ENCODE results near the gene SAMSN1.

SAMSN1 gene

DNA sequence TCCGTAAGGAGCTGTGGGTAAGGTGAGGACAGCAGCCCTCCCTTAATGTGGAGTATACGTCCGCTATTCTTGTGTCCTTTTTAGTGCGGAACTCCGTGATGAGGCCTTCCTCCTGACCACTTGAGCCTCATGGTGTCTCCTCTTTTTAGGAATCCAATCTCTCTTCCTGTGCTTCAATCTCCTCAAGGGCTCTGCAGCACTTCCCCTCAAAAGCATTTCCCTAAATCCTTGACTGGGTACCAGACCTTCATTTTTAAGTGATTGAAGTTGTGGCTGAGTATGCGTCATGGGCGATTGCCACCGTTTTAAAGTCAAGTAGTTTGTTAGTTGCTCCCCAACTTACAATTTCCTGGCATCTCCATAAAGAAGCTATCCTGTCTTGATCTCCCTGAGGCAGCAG, 62.8 kb downstream of the SAMSN1 start:
- no peak for DNase-seq

DNA sequence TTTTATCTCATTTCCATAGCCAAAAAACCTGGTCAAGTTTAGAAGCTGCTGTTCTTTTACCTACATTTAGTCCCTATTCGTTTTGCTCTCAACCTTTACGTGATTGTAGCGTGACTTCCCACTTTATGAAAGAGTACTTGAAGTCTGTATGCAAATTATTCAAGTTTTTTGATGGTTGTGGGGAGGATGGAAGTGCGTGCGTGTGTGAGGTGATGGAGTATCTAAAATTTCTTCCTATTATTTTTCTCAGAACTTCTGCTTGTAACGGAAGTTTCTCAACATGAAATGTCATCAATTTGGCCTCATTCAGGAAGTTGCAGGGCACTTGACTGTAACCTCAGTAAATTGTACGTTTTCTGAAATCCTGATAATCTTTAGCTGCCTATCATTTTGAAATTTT, 64.0 kb downstream of the SAMSN1 start:
- peak; percentile 66 for DNase-seq

DNA sequence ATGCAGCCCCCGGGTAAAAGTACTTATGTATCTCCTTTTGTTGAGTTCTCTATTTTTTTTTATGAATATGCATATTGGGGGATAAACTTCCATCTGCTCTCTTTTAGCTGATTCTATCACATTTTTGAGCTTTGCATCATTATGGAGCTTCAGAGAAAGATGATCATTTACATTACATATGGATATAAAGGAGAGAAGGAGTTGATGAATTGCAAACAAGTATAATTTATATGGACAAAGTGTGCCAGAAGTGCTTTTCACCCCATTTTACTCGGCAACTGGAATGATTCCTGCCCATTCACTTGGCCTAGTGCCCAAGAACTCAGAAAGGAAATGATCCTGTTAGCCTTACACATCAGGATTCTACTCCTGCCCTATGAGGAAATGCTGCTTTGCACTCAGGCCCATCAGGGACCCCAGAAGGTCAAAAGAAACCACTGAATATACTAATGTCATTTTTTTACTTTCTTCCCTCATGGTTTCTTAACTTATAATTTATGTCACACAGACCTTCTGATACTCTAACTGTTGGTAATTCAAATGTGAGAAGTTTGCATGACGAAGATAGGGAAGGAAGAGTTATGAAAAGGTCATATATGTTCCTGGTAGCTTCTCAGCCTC, 65.6 kb downstream of the SAMSN1 start:
- no peak for DNase-seq

DNA sequence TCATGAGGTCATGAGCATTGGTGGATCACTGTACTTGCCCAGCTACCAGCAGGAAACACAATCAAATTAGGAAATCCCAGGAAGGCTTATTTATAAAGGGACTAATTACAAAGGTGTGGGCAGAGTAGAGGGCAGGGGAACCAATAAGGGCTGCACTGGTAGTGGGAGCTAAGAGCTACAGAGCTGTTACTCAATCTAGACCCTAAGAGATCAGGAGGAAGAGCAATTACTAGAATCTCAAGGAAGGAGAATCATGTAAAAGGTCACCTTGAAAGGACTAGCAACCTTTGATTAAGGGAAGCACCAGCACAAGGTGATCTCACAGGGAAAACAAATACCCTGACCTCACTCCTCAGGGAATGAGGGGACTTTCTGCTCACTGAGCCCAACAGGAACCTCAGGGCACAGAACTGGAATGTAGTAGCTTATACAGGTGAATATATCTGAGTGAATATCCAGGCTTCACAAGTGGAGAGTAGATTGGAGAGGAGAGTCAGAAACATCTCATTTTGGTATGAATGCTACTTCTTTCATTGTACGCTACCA, 66.8 kb downstream of the SAMSN1 start:
- no peak for DNase-seq

DNA sequence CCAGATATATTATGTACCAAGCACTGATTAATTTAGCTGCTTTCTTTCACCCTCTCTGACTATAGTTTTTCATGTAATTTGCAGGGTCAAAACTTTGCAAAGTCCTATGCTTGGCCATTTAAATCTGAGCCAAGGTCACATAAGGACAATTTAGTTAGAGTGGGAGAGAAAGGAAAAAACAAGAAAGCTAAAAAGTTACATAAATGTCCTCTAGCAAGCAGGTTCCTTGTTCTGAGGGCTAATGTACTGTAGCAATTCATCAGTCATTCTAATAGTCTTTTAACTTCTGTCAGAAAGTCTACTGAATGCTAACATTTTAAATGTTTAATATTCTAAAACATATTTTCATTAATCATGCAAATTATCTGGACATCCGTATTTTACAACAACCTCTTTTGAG, 68.3 kb downstream of the SAMSN1 start:
- no peak for DNase-seq

DNA sequence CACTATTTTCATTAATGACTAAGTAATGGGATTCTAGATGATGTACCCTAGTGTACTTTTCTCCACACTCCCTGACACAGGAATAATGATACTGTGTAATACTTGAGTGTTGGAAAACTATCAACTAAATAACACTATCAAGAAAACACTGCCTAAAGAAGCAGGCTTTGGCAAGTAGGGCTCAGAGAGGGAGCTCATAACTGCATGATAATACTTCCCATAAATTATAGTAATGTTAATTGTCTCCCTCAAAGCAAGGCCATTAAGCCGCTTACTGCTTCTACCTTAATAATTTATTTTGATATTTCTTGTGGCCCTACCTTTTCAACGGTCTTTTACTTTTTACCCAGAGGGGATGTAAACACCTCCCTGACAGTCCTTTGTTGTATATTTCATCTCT, 69.0 kb downstream of the SAMSN1 start:
- no peak for DNase-seq

DNA sequence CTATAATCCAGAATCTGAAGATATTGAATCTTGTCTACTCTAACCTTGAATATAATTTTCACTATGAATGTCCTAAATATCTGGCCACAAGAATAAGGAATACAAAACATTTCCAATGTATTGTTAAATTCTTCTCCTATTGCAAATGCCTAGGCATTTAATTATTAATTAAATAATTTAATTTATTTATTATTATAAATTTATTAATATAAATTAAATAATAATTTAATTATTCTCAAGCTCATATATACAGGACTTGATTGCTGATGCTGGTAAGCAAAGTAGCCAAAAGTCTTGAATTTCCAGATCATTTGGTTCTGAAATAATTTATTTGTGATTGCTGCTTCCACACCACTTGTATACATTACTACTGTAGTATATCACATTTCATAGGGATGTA, 71.1 kb downstream of the SAMSN1 start:
- DNase-seq: no peak

DNA sequence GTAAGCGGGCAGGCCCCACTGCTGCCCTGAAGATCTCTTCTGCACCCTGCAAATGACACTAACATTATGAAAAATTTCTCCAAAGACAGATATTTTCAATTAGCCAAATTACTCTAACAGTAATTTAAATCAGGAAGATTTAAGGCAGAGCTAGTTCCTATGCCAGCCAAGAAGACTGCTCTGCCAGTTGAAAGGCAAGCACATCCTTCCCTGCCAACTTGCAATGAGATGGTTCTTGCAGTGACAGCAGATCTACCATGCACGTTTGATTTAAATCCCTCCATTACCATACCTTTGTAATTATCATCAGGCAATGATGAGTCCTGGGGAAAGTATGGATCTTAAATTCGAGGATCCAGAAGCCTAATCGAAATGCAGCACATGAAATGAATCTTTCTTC, 76.5 kb downstream of the SAMSN1 start:
- DNase-seq: no peak

DNA sequence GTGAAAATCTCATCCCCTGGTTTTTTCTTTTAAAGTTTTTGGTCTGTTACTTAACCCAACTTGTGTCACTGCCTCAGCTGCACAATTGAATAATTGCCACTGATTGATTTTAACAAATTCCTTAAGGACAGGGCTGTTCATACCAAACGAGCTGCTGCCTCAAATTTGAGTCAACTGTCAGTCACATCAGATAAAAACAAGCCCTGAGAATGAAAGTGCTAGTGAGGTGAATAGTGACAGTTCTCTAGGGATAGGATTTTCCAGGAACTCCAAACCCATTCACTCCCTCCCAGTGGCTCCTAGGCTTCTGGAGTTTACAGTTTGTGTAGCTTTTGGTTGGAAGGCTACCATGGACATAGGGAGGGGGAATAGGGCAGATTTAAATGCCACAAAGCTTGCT, 79.4 kb downstream of the SAMSN1 start:
- no peak for DNase-seq

DNA sequence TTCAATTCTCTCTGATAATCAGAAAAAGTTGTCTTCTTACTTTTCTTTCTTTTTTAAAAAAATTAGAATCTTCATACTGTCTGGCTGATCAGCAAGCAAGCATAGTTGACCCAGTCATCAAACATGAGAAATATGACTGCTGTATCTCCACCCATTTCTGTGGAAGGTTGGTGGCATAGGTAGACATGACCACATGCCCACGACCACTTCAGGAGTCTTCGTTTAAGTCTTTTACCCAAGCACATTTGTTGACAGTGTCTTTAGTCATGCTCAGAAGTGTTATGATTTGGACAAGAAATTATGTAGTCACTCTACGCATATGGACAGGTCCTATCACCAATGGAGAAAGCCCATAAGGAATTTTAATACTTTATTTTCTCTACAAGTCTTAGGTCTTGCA, 88.4 kb downstream of the SAMSN1 start:
- no peak for DNase-seq

DNA sequence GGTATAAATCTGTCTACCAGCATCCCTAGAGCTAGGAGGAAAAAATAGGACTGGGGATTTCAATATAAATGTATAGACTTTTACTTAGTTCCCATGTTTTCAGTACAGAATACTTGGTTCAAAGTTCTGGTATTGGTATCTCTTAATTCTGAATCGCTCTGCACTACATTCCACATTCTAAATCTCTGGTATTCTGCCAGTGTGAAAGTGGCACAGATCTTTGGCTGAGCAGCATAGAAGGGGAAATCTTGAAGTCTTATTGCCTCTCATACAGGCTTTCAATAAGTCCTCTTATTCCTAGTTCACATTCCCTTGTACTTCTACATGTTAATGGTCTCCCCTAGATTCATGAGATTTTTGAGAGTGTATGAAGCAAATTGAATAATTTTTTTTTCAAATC, 89.2 kb downstream of the SAMSN1 start:
- DNase-seq: no peak

DNA sequence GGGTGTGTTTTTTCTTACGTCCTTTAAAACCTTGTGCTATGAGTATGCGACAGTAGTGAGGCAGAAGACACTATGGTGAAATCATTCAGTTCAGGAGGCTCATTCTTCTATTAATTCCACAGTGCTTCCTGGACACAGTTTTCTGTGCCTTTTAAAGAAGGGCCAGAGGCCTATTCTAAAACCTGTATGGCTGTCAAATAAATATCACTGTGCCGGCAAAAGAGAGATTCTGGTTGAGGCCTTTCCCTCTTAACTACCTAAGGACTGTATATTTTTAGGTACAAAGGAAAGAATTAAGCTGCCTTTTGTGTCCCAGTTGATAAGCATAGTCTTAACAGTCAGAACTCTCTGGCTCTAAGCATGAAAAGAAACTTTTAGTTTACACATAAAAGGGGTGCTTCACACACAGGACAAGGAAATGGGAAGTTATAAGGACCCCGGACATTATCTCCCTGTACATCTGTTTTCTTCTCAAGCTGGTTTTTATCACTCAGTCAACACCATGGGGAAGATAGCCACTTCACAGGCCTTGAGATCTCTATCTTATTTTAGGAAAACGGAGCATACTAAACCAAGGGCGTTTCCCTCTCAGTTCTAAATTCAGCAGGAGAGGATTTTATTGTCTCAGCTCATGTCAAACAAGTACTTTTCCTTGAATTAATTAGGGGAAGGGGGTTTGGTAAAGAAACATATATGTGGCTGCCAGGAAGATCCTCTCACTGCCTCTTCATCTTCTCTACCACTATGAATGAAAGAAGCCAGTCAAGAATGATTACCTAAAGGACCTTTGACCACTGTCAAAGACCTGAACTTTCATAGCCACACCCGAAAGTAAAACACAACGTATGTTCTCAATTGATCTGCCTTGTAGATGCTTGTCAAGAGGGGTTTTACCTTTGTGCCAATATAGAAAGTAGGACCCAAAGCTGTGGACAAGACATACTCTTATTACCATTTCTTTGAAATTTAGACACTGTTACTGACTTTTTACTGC, 91.8 kb downstream of the SAMSN1 start:
- DNase-seq: no peak

DNA sequence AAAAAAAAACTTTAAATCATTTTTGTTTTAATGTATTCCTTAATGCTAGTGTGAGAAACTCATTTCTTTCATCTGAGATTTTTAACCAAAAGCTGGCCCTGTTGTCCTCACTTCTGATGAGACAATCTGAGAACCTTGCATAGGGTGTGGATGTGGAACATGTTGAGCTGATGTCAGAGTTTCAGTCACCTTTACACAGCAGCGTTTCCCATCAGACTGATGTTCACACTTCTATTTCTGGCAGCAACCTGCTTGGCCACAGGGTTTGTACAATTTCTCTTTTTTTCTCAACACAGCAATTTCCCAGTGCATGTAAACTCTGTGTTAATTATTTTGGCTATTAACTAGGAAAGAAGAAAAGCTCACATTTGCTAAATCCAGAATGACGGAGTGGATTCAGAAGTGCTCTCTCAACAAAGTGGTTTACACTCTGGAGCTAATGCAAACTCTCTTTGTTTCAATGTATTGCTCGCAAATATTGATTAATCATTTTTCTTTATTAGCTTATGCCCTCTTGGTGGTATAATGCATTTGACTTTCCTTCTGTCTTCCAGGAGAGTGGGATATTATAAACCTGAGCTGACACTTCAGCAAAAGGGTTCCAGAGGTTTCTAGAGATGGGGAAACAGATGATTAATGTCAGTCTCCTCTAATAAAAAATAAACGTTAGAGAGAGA, 92.6 kb downstream of the SAMSN1 start:
- DNase-seq: no peak

DNA sequence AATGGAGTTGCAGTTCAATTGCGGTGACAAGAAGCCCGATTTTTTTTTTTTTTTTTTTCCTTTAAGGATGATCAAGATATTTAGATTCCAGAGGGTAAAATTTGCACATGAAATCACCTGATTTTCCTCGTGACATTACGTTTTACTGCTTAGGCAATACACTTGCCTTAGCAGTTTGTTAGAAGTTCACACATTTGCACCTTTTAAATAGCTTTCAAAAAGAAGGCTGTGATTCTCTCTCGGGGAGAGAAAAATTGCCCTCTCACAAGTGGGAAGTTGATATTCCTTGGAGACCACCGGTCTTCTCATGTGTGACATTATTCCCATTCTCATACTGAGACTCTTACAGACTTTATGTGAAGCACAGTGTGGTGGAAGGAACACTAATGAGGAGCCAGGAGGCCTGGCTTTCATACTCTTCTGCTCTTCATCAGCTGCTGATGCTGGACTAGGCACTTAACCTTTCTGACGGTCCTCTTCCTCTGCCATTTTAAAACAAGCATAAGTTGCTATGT, 93.3 kb downstream of the SAMSN1 start:
- no peak for DNase-seq

DNA sequence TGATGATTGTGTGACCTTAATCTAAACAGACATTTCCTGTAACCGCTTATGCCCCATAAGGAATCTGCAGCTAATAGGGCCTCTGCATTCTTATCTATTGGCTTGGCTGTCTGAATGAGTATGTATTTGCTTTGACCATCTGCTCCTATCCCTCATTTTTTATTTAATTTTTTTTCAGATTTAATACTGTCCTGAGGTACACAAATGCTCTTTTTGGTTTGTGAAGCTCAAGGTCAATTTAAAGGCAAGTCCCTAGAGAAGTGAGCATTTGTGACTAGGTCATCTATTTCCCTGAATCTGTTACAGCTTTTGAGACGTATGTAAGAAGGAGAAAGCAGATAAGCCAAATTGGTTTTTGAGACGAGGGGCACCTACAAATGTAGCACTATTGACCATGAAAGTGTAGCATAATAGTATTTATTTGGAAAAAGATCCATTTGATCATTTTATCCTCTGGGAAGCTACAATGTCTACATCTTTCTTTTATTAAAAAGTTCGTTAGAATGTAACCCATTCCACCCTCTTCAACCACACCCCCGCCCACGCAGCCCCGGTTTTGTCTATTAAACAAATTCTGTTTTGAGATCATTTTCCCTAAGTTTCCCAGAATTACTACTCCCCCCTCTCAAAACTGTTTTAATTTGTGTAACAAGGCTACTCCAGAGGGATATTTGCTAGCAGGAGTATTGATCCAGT, 93.9 kb downstream of the SAMSN1 start:
- no peak for DNase-seq

DNA sequence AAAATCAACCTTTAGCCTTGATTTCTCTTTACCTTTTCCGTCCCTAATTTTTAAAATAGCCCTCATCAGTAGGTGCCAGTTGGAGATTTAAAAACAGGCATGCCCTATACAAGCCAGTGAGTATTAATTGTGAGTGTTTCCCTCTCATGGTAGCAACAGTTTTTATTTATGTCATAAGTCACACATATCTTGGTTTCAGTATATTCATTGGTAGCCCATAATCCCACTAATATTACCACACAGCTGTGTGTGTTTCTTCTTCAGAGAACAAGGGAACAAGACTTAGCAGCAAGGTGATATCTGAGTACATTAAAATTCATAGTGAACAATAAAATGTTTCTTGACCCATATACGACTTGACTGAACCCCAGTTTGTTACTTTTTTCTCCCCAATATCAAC, 94.6 kb downstream of the SAMSN1 start:
- DNase-seq: no peak

DNA sequence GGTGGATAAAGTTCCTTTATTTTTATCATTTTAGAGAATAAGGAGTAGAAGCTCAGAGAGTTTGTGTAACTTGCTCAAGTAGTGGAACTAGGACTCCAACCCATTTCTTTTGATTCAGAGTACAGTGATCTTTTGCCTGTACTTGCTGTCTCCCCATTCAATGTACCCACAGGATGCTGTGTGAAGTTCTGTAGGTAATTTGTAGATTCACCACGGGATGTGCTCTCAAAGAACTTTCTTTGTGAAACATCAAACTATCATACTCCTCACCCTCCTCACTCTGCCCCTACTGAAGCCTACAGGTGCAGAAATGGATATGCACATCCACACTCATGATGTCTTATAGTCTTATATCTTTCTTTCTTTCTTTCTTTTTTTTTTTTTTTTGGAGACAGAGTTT, 97.3 kb downstream of the SAMSN1 start:
- no peak for DNase-seq

DNA sequence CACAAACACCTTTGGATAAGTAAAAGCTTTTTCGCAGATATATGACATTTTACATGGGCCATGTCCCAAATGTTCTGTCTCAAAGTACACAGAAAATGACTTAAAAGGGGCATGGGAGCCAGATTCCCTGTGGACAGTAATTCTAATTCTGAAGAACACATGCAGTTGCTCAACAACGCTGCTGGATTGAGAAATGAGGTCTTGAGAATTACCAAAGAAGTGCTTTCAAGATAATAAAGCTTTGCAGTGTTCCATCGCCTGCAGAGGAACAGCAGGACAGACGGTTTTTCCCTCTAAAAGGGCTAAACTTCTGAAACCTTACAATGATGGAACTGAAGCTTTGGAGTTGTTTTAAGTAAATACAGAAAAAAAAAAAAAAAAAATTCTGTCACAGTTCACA, 107.9 kb downstream of the SAMSN1 start:
- no peak for DNase-seq

DNA sequence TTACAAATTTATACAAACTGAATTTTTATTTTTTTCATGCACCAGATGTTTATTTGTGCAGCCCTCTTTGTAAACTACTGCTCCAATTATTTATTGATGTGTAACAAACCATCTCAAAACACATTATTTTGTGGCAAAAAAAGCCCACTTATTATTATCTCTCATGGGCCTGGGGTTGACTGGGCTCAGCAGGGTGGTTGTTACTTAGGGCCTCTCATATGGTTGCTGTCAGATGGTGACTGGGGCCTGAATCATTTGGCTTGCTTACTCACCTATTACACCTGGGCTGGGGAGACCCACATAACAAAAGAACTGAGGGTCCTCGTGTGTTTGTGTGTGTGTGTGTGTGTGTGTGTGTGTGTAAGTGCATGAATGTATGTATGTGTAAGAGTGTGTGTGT, 110.7 kb downstream of the SAMSN1 start:
- no peak for DNase-seq

Measured in central memory CD4-positive, alpha-beta T cell (primary cell).